K562 (cell line): Measurements from ENCODE around the gene TNF. TPM values are rescaled to one million over a fixed set of nuclear protein-coding genes. Genes with fewer than 3 reads are reported as not detected.

Source experiments
- CCNT2 ChIP-seq: IDR thresholded peaks from 2 replicates; pipeline ENCODE4 v1.6.1; 2011; ENCODE audit warnings: borderline replicate concordance, low read depth, mild to moderate bottlenecking, moderate library complexity, mixed read lengths, low read length; ENCODE audit not compliant: insufficient read length; ENCODE audit errors: extremely low read depth
- DLX4 ChIP-seq: fragments of 250-450 bp; sonication (Bioruptor Pico); IDR thresholded peaks from 2 replicates; pipeline ENCODE4 v1.6.1; 2021; ENCODE audit warnings: mild to moderate bottlenecking
- DPF2 ChIP-seq: fragments of 450-650 bp; IDR thresholded peaks from 2 replicates; pipeline ENCODE4 v1.6.1; 2016
- ELK3 ChIP-seq: fragments of 450-650 bp; formaldehyde crosslinking; IDR thresholded peaks from 2 replicates; pipeline ENCODE4 v1.4.0; 2020; ENCODE audit warnings: mild to moderate bottlenecking
- FUS ChIP-seq: fragments of 200-400 bp; formaldehyde crosslinking; optimal IDR thresholded peaks from 2 replicates; pipeline ENCODE3; 2017; ENCODE audit warnings: low read depth, low read length
- GATA2 ChIP-seq: sonication (generic); formaldehyde crosslinking; IDR thresholded peaks from 2 replicates; pipeline ENCODE4 v1.4.0; 2020; ENCODE audit warnings: mild to moderate bottlenecking, missing genetic modification reagents
- GATAD2B ChIP-seq: fragments of 450-650 bp; IDR thresholded peaks from 2 replicates; pipeline ENCODE4 v1.6.1; 2017; ENCODE audit warnings: mild to moderate bottlenecking, borderline replicate concordance
- HLTF ChIP-seq: fragments of 450-650 bp; IDR thresholded peaks from 2 replicates; pipeline ENCODE4 v1.6.1; 2016
- HNRNPLL ChIP-seq: fragments of 200-400 bp; formaldehyde crosslinking; IDR thresholded peaks from 2 replicates; pipeline ENCODE4 v1.6.1; 2017; ENCODE audit warnings: low read length, low read depth, mild to moderate bottlenecking; ENCODE audit not compliant: poor library complexity, severe bottlenecking
- HSF4 ChIP-seq: fragments of 250-450 bp; sonication (Bioruptor Pico); IDR thresholded peaks from 2 replicates; pipeline ENCODE4 v2.1.2; 2022; ENCODE audit warnings: mild to moderate bottlenecking, moderate library complexity, borderline replicate concordance
- KDM1A ChIP-seq, 2 experiments: fragments of 450-650 bp; IDR thresholded peaks; 2 replicates each; pipeline ENCODE4 v1.6.1; 2016; ENCODE audit warnings: mild to moderate bottlenecking in 2 of 2
- MECOM ChIP-seq: fragments of 250-450 bp; sonication (Bioruptor Pico); IDR thresholded peaks from 2 replicates; pipeline ENCODE4 v1.8.0; 2022; ENCODE audit warnings: inconsistent platforms
- SIX5 ChIP-seq, 2 experiments: IDR thresholded peaks; 2 replicates each; pipeline ENCODE4 v1.6.1; 2011; ENCODE audit warnings: low read length in 2 of 2, borderline replicate concordance in 1 of 2, low read depth in 1 of 2, mild to moderate bottlenecking in 1 of 2, moderate library complexity in 1 of 2; ENCODE audit not compliant: insufficient read depth in 1 of 2
- SMARCE1 ChIP-seq: fragments of 450-650 bp; IDR thresholded peaks from 2 replicates; pipeline ENCODE4 v1.7.1; 2016; ENCODE audit warnings: mild to moderate bottlenecking
- TOE1 ChIP-seq, 2 experiments: fragments of 450-650 bp in 1 of 2; sonication (generic) in 1 of 2; formaldehyde crosslinking in 1 of 2; IDR thresholded peaks; 2 replicates each; pipeline versions ENCODE4 v1.7.1 to v1.8.0; 2016 to 2022; ENCODE audit warnings: borderline replicate concordance in 2 of 2, mild to moderate bottlenecking in 2 of 2, antibody characterized with exemption in 1 of 2, inconsistent platforms in 1 of 2, low read depth in 1 of 2, missing genetic modification reagents in 1 of 2, moderate library complexity in 1 of 2
- ZBTB7A ChIP-seq: IDR thresholded peaks from 2 replicates; pipeline ENCODE4 v1.6.1; 2011; ENCODE audit warnings: low read depth, mild to moderate bottlenecking, low read length, moderate library complexity, borderline replicate concordance; ENCODE audit not compliant: control insufficient read depth
- ZNF184 ChIP-seq: sonication (generic); formaldehyde crosslinking; IDR thresholded peaks from 2 replicates; pipeline ENCODE4 v1.5.0; 2020; ENCODE audit warnings: missing genetic modification reagents
- ZNF41 ChIP-seq: fragments of 250-450 bp; sonication (Bioruptor Pico); conservative IDR thresholded peaks from 2 replicates; pipeline ENCODE4 v1.4.0; 2020; ENCODE audit warnings: mild to moderate bottlenecking
- ZNF444 ChIP-seq: fragments of 250-450 bp; sonication (Bioruptor Pico); IDR thresholded peaks from 2 replicates; pipeline ENCODE4 v1.4.0; 2020; ENCODE audit warnings: mild to moderate bottlenecking, moderate library complexity
- ZNF583 ChIP-seq: fragments of 250-450 bp; sonication (Bioruptor Pico); IDR thresholded peaks from 2 replicates; pipeline ENCODE4 v1.4.0; 2020
- ZNF696 ChIP-seq: fragments of 250-450 bp; sonication (Bioruptor Pico); conservative IDR thresholded peaks from 2 replicates; pipeline ENCODE4 v1.4.0; 2020; ENCODE audit warnings: mild to moderate bottlenecking, moderate library complexity
- polyA plus RNA-seq, 8 experiments: library from polyadenylated mRNA; depleted of rRNA in 4 of 8; stranded (reverse) in 5 of 8; unstranded in 3 of 8; fragments of >200 nt; fragmentation: Nextera tagmentation in 2 of 8; fragmentation: Illumina TruSeq in 1 of 8; extraction: Ambion mirVana in 2 of 8; extraction: Trizol in 1 of 8; gene quantifications; 2 replicates each; pipeline versions ENCODE4 v1.2.1 to v1.2.3, GENCODE V29; 2011 to 2014; ENCODE audit warnings: inconsistent platforms in 1 of 8, missing spikeins in 1 of 8
- total RNA-seq, 7 experiments: library from RNA; depleted of rRNA in 6 of 7; stranded (reverse); fragments of >200 nt in 6 of 7; fragmentation: Illumina TruSeq in 2 of 7; extraction: Trizol in 2 of 7; gene quantifications; 2 replicates each; pipeline versions ENCODE4 v1.2.1 to v1.2.3, GENCODE V29; 2011 to 2021; ENCODE audit warnings: low replicate concordance in 1 of 7
- TF ChIP-seq, protein P1 (sequence below): fragments of 450-650 bp; IDR thresholded peaks from 2 replicates; pipeline ENCODE4 v1.6.1; 2016; ENCODE audit warnings: missing biosample characterization, missing genetic modification characterization
- TF ChIP-seq, protein P2 (sequence below), 2 experiments: fragments of 450-650 bp in 1 of 2; sonication (generic) in 1 of 2; formaldehyde crosslinking; conservative IDR thresholded peaks; 2 replicates each; pipeline versions ENCODE4 v1.4.0 to v1.8.1; 2020 to 2022; ENCODE audit warnings: mild to moderate bottlenecking in 1 of 2, missing genetic modification reagents in 1 of 2
- TF ChIP-seq, protein P3 (sequence below): fragments of 450-650 bp; conservative IDR thresholded peaks from 2 replicates; pipeline ENCODE4 v1.6.1; 2016; ENCODE audit warnings: missing genetic modification characterization, low read depth, mild to moderate bottlenecking, missing compliant biosample characterization, moderate library complexity

The TNF gene
- total and polyA plus RNA-seq, 9 of the 15 experiments (the other 6 are each of a cell fraction or from before 2014, with no cell fraction given): 0.08 to 0.40 TPM; not detected in 7

DNA sequence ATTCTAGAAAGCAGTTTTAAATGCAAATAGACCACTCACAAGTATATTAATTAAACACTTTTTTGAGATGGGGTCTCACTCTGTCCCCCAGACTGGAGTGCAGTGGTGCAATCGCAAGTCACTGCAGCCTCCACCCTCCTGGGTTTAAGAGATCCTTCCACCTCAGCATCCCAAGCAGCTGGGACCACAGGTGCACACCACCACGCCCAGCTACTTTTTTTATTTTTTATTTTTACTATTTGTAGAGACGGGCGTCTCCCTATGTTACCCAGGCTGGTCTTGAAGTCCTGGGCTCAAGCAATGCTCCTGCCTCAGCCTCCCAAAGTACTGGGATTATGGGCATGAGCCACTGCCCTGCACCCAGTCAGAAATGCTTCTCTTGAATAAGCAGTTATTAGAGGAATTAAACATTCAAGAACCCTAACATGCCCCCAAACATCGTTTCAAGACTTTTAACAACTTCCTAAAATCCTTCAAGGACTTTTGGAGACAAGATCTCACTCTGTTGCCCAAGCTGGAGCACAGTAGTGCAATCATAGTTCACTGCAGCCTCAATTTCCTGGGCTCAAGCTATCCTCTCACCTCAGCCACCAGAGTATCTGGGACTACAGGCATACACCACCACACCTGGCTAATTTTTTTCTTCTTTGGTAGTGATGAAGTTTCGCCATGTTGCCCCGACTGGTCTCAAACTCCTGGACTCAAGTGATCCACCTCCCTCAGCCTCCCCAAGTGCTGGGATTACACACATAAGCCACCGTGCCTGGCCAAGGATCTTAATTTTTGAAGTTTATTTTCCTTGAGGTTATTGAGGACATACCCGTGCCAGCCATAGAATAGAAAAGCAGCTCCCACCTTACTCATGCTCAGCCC, 43.4 kb upstream of the TNF start (continued):
- TF ChIP-seq ZNF41 (CRISPR knock-in tag): no peak
- no peak for TF ChIP-seq GATA2 (CRISPR knock-in tag)
- TF ChIP-seq, protein P1, sequence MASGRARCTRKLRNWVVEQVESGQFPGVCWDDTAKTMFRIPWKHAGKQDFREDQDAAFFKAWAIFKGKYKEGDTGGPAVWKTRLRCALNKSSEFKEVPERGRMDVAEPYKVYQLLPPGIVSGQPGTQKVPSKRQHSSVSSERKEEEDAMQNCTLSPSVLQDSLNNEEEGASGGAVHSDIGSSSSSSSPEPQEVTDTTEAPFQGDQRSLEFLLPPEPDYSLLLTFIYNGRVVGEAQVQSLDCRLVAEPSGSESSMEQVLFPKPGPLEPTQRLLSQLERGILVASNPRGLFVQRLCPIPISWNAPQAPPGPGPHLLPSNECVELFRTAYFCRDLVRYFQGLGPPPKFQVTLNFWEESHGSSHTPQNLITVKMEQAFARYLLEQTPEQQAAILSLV (tag): no peak
- no peak for TF ChIP-seq SMARCE1
- TF ChIP-seq, protein P2, sequence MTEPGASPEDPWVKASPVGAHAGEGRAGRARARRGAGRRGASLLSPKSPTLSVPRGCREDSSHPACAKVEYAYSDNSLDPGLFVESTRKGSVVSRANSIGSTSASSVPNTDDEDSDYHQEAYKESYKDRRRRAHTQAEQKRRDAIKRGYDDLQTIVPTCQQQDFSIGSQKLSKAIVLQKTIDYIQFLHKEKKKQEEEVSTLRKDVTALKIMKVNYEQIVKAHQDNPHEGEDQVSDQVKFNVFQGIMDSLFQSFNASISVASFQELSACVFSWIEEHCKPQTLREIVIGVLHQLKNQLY (CRISPR knock-in tag; conservative IDR thresholded peaks at IDR 0.05): no peak
- no peak for TF ChIP-seq HNRNPLL
- TF ChIP-seq HSF4: no peak
- no peak for TF ChIP-seq HLTF
- no peak for TF ChIP-seq TOE1 (IDR thresholded peaks at IDR 0.05; ENCODE audit: borderline replicate concordance)
- TF ChIP-seq TOE1 (CRISPR knock-in tag; IDR thresholded peaks at IDR 0.05; ENCODE audit: borderline replicate concordance, low read depth): no peak
- TF ChIP-seq, protein P3, sequence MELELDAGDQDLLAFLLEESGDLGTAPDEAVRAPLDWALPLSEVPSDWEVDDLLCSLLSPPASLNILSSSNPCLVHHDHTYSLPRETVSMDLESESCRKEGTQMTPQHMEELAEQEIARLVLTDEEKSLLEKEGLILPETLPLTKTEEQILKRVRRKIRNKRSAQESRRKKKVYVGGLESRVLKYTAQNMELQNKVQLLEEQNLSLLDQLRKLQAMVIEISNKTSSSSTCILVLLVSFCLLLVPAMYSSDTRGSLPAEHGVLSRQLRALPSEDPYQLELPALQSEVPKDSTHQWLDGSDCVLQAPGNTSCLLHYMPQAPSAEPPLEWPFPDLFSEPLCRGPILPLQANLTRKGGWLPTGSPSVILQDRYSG: no peak
- TF ChIP-seq DLX4 (CRISPR knock-in tag): no peak
- no peak for TF ChIP-seq ELK3 (CRISPR knock-in tag)
- TF ChIP-seq MECOM (CRISPR knock-in tag): no peak
- TF ChIP-seq CCNT2: no peak
- TF ChIP-seq GATAD2B: no peak
- no peak for TF ChIP-seq FUS
- TF ChIP-seq ZNF583: no peak
- TF ChIP-seq ZNF184 (CRISPR knock-in tag): no peak
- TF ChIP-seq ZNF696: 0 out of 2 replicates have a peak, but pooled peaks have one; percentile 36
- TF ChIP-seq ZNF444 (CRISPR knock-in tag): no peak
- TF ChIP-seq SIX5 (IDR thresholded peaks at IDR 0.05; ENCODE audit: borderline replicate concordance in 1 of 2, insufficient read depth in 1 of 2, low read depth in 1 of 2, low read length in 2 of 2): no peak
- TF ChIP-seq KDM1A (IDR thresholded peaks at IDR 0.05): no peak
- TF ChIP-seq ZBTB7A: no peak
- TF ChIP-seq DPF2: no peak
